ENCODE results near the gene TNFRSF18. TPM values are rescaled to one million over a fixed set of nuclear protein-coding genes. Genes with fewer than 3 reads are reported as not detected.

Gene TNFRSF18
- total and polyA plus RNA-seq, 4 donors = 0.17 to 0.24 (median 0.19) TPM; not detected in 1

GRCh38 chr1:1189111-1189510 is 17.3 kb downstream of the TNFRSF18 start:
- TF ChIP-seq RXRA (IDR thresholded peaks at IDR 0.05) (no peak), TAF1 (conservative IDR thresholded peaks at IDR 0.05) (no peak), CTCF (IDR thresholded peaks at IDR 0.05; ENCODE audit: low read depth, low read length, missing input control) (no peak), REST (IDR thresholded peaks at IDR 0.05) (no peak), ZBTB33 (IDR thresholded peaks at IDR 0.05) (no peak), ATF3 (IDR thresholded peaks at IDR 0.05) (no peak), EGR1 (IDR thresholded peaks at IDR 0.05; ENCODE audit: low read depth in 2 of 2) (no peak), JUND (IDR thresholded peaks at IDR 0.05) (no peak), FOXA1 (IDR thresholded peaks at IDR 0.05) (no peak), FOXA2 (IDR thresholded peaks at IDR 0.05) (no peak), HNF4G (IDR thresholded peaks at IDR 0.05) (no peak), SP1 (IDR thresholded peaks at IDR 0.05) (no peak), MAX (IDR thresholded peaks at IDR 0.05) (no peak), NR2F2 (IDR thresholded peaks at IDR 0.05) (no peak), RAD21 (IDR thresholded peaks at IDR 0.05) (no peak), GABPA (IDR thresholded peaks at IDR 0.05 in 1 of 2, conservative IDR thresholded peaks at IDR 0.05 in 1 of 2) (no peak), HNF4A (conservative IDR thresholded peaks at IDR 0.05) (no peak)

GRCh38 chr1:1187938-1188337 is 18.5 kb downstream of the TNFRSF18 start:
- no peak overlapping the region for H3K9ac ChIP-seq (ENCODE audit: low read depth in 1 of 2, low read length in 2 of 2)
- no peak overlapping the region for H3K4me3 ChIP-seq (ENCODE audit: low read depth in 1 of 3, low read length in 3 of 3)
- no peak for DNase-seq (ENCODE audit: low spot score)
- TF ChIP-seq SP1 (IDR thresholded peaks at IDR 0.05) (no peak), HNF4G (IDR thresholded peaks at IDR 0.05) (no peak), REST (IDR thresholded peaks at IDR 0.05) (no peak), JUND (IDR thresholded peaks at IDR 0.05) (no peak), ATF3 (IDR thresholded peaks at IDR 0.05) (no peak), FOXA2 (IDR thresholded peaks at IDR 0.05) (no peak), RXRA (IDR thresholded peaks at IDR 0.05) (no peak), FOXA1 (IDR thresholded peaks at IDR 0.05) (no peak), GABPA (IDR thresholded peaks at IDR 0.05 in 1 of 2, conservative IDR thresholded peaks at IDR 0.05 in 1 of 2) (no peak), ZBTB33 (IDR thresholded peaks at IDR 0.05) (no peak)

More at GRCh38 chr1:1189111-1189510, 17.3 kb downstream of the TNFRSF18 start:
- H3K9me3 ChIP-seq (ENCODE audit: control insufficient read depth in 4 of 4, low read length in 3 of 4) = no peaks in the 10 kb centered on the region
- no peaks in the 10 kb centered on the region for H3K27me3 ChIP-seq (ENCODE audit: control insufficient read depth in 4 of 4, insufficient read depth in 4 of 4, low read length in 3 of 4)
- H3K36me3 ChIP-seq (ENCODE audit: control insufficient read depth in 4 of 4, insufficient read depth in 3 of 4, low read depth in 1 of 4, low read length in 3 of 4) = no peaks in the 10 kb centered on the region
- H3K4me3 ChIP-seq (ENCODE audit: low read depth in 1 of 3, low read length in 3 of 3) = no peak overlapping the region
- no peak overlapping the region for H3K27ac ChIP-seq (ENCODE audit: low read depth in 1 of 2, low read length in 2 of 2)
- H3K9ac ChIP-seq (ENCODE audit: low read depth in 1 of 2, low read length in 2 of 2) = no peak overlapping the region
- DNase-seq (ENCODE audit: low spot score) = no peak
- H3K4me1 ChIP-seq (ENCODE audit: control insufficient read depth in 4 of 4, insufficient read depth in 4 of 4, low read length in 3 of 4) = no peaks in the 10 kb centered on the region
- WGBS = 77% methylated on average over 5 of the region's 5 CpGs

More at GRCh38 chr1:1187938-1188337, 18.5 kb downstream of the TNFRSF18 start:
- Histone ChIP-seq H3K4me1 (ENCODE audit: control insufficient read depth in 4 of 4, insufficient read depth in 4 of 4, low read length in 3 of 4) (no peaks in the 10 kb centered on the region), H3K9me3 (ENCODE audit: control insufficient read depth in 4 of 4, low read length in 3 of 4) (no peaks in the 10 kb centered on the region), H3K27me3 (ENCODE audit: control insufficient read depth in 4 of 4, insufficient read depth in 4 of 4, low read length in 3 of 4) (no peaks in the 10 kb centered on the region), H3K27ac (ENCODE audit: low read depth in 1 of 2, low read length in 2 of 2) (no peak overlapping the region), H3K36me3 (ENCODE audit: control insufficient read depth in 4 of 4, insufficient read depth in 3 of 4, low read depth in 1 of 4, low read length in 3 of 4) (no peaks in the 10 kb centered on the region)
